OCI-LY3 (cell line): ENCODE data around the gene KIZ.

Experiments used
- H2AFZ ChIP-seq: fragments of 200-600, 300-600 bp; shearing (Covaris generic); 2 replicates; pipeline ENCODE4 v1.6.0; 2014; ENCODE audit warnings: antibody characterized with exemption, low read depth, low read length
- H3K27ac ChIP-seq: fragments of 200-600, 300-600 bp; sonication (generic); 2 replicates; pipeline ENCODE4 v1.5.1; 2014; ENCODE audit warnings: mild to moderate bottlenecking, low read length, moderate library complexity, mixed read lengths
- H3K27me3 ChIP-seq: fragments of 200-600, 300-600 bp; sonication (generic); 2 replicates; pipeline ENCODE4 v1.6.1; 2014; ENCODE audit warnings: low read depth, low read length, mixed read lengths
- H3K36me3 ChIP-seq: fragments of 200-600, 300-600 bp; sonication (generic); replicated peaks from 2 replicates; pipeline ENCODE3; 2014; ENCODE audit warnings: low read depth, low read length, mixed read lengths
- H3K4me1 ChIP-seq: fragments of 300-600, 200-600 bp; sonication (generic); 2 replicates; pipeline ENCODE4 v1.6.1; 2014; ENCODE audit warnings: low read length, mixed read lengths
- H3K4me2 ChIP-seq: fragments of 200-600, 300-600 bp; sonication (generic); 2 replicates; pipeline ENCODE4 v1.6.1; 2014; ENCODE audit warnings: low read length, mixed read lengths
- H3K4me3 ChIP-seq: fragments of 300-600, 200-600 bp; sonication (generic); 2 replicates; pipeline ENCODE4 v1.5.1; 2014; ENCODE audit warnings: antibody characterized with exemption, mild to moderate bottlenecking, low read length, moderate library complexity
- H3K79me2 ChIP-seq: fragments of 300-600, 200-600 bp; shearing (Covaris generic); 2 replicates; pipeline ENCODE4 v1.6.1; 2014; ENCODE audit warnings: mild to moderate bottlenecking, low read length, mixed read lengths
- H3K9ac ChIP-seq: fragments of 300-600, 200-600 bp; shearing (Covaris generic); 2 replicates; pipeline ENCODE4 v1.6.0; 2014; ENCODE audit warnings: mild to moderate bottlenecking, low read length, moderate library complexity
- H3K9me3 ChIP-seq: fragments of 200-600, 300-600 bp; shearing (Covaris generic); 2 replicates; pipeline ENCODE4 v1.6.1; 2014; ENCODE audit warnings: low read length, mixed read lengths; ENCODE audit not compliant: insufficient read depth
- H4K20me1 ChIP-seq: fragments of 200-600, 300-600 bp; sonication (generic); 2 replicates; pipeline ENCODE4 v1.6.1; 2016; ENCODE audit warnings: low read length, mixed read lengths; ENCODE audit not compliant: insufficient read depth
- EZH2phosphoT487 ChIP-seq: fragments of 200-600 bp; shearing (Covaris generic); IDR thresholded peaks from 2 replicates; pipeline ENCODE4 v1.6.1; 2018; ENCODE audit warnings: antibody characterized with exemption, mixed run types, low read depth
- TF ChIP-seq, protein P1 (sequence below): fragments of 200-600, 300-600 bp; sonication (generic); IDR thresholded peaks from 2 replicates; pipeline ENCODE4 v1.5.1; 2014; ENCODE audit warnings: antibody characterized with exemption, low read length, low read depth

The KIZ gene

DNA sequence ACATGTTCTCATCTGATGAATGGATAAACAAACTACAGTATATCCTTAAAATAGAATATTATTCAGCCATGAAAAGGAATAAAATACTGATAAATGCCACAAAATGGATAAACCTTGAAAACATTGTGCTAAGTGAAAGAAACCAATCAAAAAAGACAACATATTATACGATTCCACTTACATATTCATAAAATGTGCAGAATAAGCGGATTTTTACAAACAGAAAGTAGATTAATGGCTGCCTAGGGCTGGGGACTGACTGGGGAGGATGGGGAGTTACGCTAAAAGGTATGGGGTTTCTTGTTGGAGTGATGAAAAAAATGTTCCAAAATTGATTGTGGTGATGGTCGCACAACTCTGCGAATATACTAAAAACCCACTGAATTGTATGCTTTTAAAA, 29.4 kb downstream of the KIZ start:
- Histone ChIP-seq H3K79me2 (no peaks in the 10 kb centered on the region), H3K4me2 (no peak overlapping the region), H3K9ac (no peak overlapping the region)

DNA sequence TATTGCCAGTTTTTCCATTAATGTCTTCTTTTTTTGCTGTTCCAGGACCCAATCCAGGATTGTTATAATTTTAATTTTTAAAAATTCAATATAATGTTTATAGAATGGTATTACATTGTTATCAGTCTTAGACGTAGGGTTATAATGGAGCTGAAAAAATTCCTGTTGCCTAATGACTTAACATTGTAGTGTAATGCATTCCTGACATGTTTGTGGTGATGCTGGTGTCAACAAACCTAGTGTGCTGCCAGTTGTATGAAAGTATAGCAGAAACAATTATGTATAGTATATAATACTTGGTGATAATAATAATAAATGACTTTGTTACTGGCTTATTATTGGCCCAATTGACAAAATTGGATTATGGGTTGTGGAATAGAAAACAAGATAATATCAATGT, 30.4 kb downstream of the KIZ start:
- H3K4me3 ChIP-seq, result no peak overlapping the region
- H3K27ac ChIP-seq, result no peak overlapping the region
- H3K36me3 ChIP-seq, result no peaks in the 10 kb centered on the region
- no peaks in the 10 kb centered on the region for H4K20me1 ChIP-seq
- TF ChIP-seq, protein P1, sequence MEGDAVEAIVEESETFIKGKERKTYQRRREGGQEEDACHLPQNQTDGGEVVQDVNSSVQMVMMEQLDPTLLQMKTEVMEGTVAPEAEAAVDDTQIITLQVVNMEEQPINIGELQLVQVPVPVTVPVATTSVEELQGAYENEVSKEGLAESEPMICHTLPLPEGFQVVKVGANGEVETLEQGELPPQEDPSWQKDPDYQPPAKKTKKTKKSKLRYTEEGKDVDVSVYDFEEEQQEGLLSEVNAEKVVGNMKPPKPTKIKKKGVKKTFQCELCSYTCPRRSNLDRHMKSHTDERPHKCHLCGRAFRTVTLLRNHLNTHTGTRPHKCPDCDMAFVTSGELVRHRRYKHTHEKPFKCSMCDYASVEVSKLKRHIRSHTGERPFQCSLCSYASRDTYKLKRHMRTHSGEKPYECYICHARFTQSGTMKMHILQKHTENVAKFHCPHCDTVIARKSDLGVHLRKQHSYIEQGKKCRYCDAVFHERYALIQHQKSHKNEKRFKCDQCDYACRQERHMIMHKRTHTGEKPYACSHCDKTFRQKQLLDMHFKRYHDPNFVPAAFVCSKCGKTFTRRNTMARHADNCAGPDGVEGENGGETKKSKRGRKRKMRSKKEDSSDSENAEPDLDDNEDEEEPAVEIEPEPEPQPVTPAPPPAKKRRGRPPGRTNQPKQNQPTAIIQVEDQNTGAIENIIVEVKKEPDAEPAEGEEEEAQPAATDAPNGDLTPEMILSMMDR, result no peak
- TF ChIP-seq EZH2phosphoT487, result no peak
- H3K27me3 ChIP-seq, result no peaks in the 10 kb centered on the region
- H2AFZ ChIP-seq, result no peak overlapping the region
- H3K4me1 ChIP-seq, result peaks cover 13% of the 10 kb centered on the region
- H3K9me3 ChIP-seq, result no peaks in the 10 kb centered on the region
- H3K79me2 ChIP-seq, result no peaks in the 10 kb centered on the region
- no peak overlapping the region for H3K9ac ChIP-seq
- H3K4me2 ChIP-seq, result no peak overlapping the region

More for the DNA sequence above, 29.4 kb downstream of the KIZ start:
- Histone ChIP-seq H2AFZ (no peak overlapping the region), H3K36me3 (no peaks in the 10 kb centered on the region), H3K4me3 (no peak overlapping the region), H3K9me3 (no peaks in the 10 kb centered on the region), H3K27me3 (no peaks in the 10 kb centered on the region), H3K4me1 (peaks cover 11% of the 10 kb centered on the region), H3K27ac (no peak overlapping the region), H4K20me1 (no peaks in the 10 kb centered on the region)
- TF ChIP-seq, protein P1, result no peak

DNA sequence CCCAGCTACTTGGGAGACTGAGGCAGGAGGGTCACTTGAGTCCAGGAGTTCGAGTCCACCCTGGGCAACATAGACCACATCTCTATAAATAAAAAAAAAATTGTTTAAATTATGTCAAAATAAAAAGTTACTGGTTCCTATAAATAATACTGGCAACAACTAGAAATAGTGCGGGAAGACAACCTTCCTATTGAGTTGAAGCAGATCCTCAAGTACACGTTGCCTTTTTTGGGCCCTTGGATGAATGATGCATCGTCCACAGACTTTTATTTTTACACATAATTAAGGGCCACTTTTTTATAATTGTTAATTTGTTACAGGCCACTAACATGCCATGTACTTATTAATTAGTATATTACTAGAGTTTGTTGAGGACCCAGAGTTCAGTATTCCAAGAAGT, 31.1 kb downstream of the KIZ start:
- TF ChIP-seq, protein P1, result no peak
- TF ChIP-seq EZH2phosphoT487, result no peak
- Histone ChIP-seq H3K27me3 (no peaks in the 10 kb centered on the region), H3K4me1 (peaks cover 13% of the 10 kb centered on the region), H3K4me3 (no peak overlapping the region), H2AFZ (no peak overlapping the region), H4K20me1 (no peaks in the 10 kb centered on the region), H3K79me2 (no peaks in the 10 kb centered on the region), H3K27ac (no peak overlapping the region), H3K9ac (no peak overlapping the region), H3K4me2 (no peak overlapping the region), H3K9me3 (no peaks in the 10 kb centered on the region), H3K36me3 (peaks cover 2% of the 10 kb centered on the region)

DNA sequence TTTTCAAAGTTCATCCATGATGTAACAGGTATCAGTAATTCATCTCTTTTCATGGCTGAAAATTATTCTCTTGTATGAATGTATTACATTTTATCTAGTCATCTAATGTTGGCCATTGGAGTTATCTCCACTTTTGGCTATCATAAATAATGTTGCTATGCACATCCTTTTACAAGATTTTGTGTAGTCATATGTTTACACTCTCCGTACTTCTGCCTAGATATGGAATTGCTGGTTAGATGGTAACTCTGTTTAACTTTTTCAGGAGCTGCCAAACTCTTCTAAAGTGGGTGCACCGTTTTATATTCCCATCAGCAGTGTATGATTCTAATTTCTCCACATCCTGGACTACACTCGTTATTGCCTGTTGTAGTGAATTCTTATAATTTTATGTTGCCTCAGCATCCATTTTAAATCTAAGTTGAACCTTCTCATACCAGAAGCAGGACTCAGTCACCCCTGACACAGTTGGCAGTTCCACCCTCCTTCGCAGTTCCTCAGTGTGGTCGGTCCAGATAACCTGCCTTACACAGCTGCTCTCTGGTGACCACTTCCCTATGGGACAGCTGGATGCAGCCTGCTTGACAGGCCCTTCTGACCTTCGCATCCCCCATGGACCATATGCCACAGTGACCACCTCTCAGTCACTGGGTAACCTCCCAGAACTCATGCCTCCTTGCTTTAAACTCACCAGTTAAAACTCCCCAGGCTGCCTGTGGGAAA, 33.9 kb downstream of the KIZ start:
- Histone ChIP-seq H3K4me3 (no peak overlapping the region), H4K20me1 (no peaks in the 10 kb centered on the region), H3K36me3 (peaks cover 4% of the 10 kb centered on the region), H3K9me3 (no peaks in the 10 kb centered on the region), H3K4me1 (peaks cover 13% of the 10 kb centered on the region), H3K27me3 (no peaks in the 10 kb centered on the region), H3K79me2 (no peaks in the 10 kb centered on the region), H3K4me2 (peak overlapping the region; percentile 37), H3K27ac (no peak overlapping the region), H2AFZ (no peak overlapping the region), H3K9ac (no peak overlapping the region)
- TF ChIP-seq, protein P1, result no peak
- no peak for TF ChIP-seq EZH2phosphoT487
